GM23248 (cell line): ENCODE data around the gene C1GALT1. TPM values are rescaled to one million over a fixed set of nuclear protein-coding genes. Genes with fewer than 3 reads are reported as not detected.

Experiments
- DNase-seq: peaks from one replicate; pipeline ENCODE4 v3.0.0-alpha.2; 2015
- H2AFZ ChIP-seq: fragments of 200-600 bp; sonication (generic); 2 replicates; pipeline ENCODE4 v1.6.1; 2016; ENCODE audit warnings: antibody characterized with exemption
- H3F3A ChIP-seq: fragments of 200-600 bp; sonication (generic); 2 replicates; pipeline ENCODE4 v1.6.1; 2016; ENCODE audit warnings: mild to moderate bottlenecking, antibody characterized with exemption, mixed run types; ENCODE audit not compliant: insufficient read depth
- H3K27ac ChIP-seq: fragments of 200-600 bp; sonication (generic); 2 replicates; pipeline ENCODE4 v1.5.1; 2016; ENCODE audit warnings: mild to moderate bottlenecking
- H3K27me3 ChIP-seq: fragments of 200-600 bp; sonication (generic); replicated peaks from 2 replicates; pipeline ENCODE4 v1.6.1; 2016; ENCODE audit warnings: mild to moderate bottlenecking; ENCODE audit not compliant: insufficient read depth
- H3K36me3 ChIP-seq: fragments of 200-600 bp; sonication (generic); 2 replicates; pipeline ENCODE4 v1.6.1; 2016; ENCODE audit warnings: low read depth, mild to moderate bottlenecking
- H3K4me1 ChIP-seq: fragments of 200-600 bp; sonication (generic); 2 replicates; pipeline ENCODE4 v1.6.1; 2016; ENCODE audit warnings: mild to moderate bottlenecking; ENCODE audit not compliant: insufficient read depth
- H3K4me2 ChIP-seq: fragments of 200-600 bp; sonication (generic); one replicate; pipeline ENCODE4 v1.6.1; 2016; ENCODE audit warnings: mild to moderate bottlenecking; ENCODE audit not compliant: unreplicated experiment
- H3K4me3 ChIP-seq: fragments of 200-600 bp; sonication (generic); 2 replicates; pipeline ENCODE4 v1.5.1; 2016; ENCODE audit warnings: mild to moderate bottlenecking
- H3K79me2 ChIP-seq: fragments of 200-600 bp; sonication (generic); 2 replicates; pipeline ENCODE4 v1.6.1; 2016; ENCODE audit warnings: mild to moderate bottlenecking; ENCODE audit not compliant: insufficient read depth
- H3K9ac ChIP-seq: fragments of 200-600 bp; sonication (generic); 2 replicates; pipeline ENCODE4 v1.6.1; 2016; ENCODE audit warnings: mild to moderate bottlenecking
- H3K9me2 ChIP-seq: fragments of 200-600 bp; sonication (generic); 2 replicates; pipeline ENCODE4 v1.6.1; 2016; ENCODE audit warnings: mixed run types, mild to moderate bottlenecking, moderate library complexity; ENCODE audit not compliant: insufficient read depth
- H3K9me3 ChIP-seq: fragments of 200-600 bp; sonication (generic); one replicate; pipeline ENCODE4 v1.6.1; 2017; ENCODE audit warnings: low read depth
- H4K20me1 ChIP-seq: fragments of 200-600 bp; sonication (generic); 2 replicates; pipeline ENCODE4 v1.6.0; 2016; ENCODE audit not compliant: insufficient read depth
- EZH2 ChIP-seq: fragments of 200-600 bp; sonication (generic); IDR thresholded peaks from 2 replicates; pipeline ENCODE4 v1.6.1; 2018; ENCODE audit warnings: antibody characterized with exemption, mild to moderate bottlenecking; ENCODE audit not compliant: insufficient read depth, poor library complexity, severe bottlenecking
- EZH2phosphoT487 ChIP-seq: fragments of 200-600 bp; sonication (generic); IDR thresholded peaks from 2 replicates; pipeline ENCODE4 v1.6.1; 2018; ENCODE audit warnings: antibody characterized with exemption, moderate library complexity, mild to moderate bottlenecking, low read depth; ENCODE audit not compliant: insufficient read depth
- WGBS, 2 experiments: methylation state at CpG; one replicate each; pipeline ENCODE4 v1.1.6; 2015 to 2017; ENCODE audit warnings: low lambda C conversion rate in 2 of 2, low coverage in 1 of 2; ENCODE audit errors: missing lambda C conversion rate in 2 of 2; 5-methylcytosine and 5-hydroxymethylcytosine counted together
- in situ Hi-C: fragments of 300-500 bp; cut with MboI; formaldehyde crosslinking; loops from 2 replicates; pipeline ENCODE4 v1.15.0; 2020
- polyA plus RNA-seq: library from polyadenylated mRNA; unstranded; fragments of >200 nt; fragmentation: Nextera tagmentation; extraction: Ambion mirVana; gene quantifications from 2 replicates; pipeline ENCODE4 v1.2.1, GENCODE V29; 2016
- total RNA-seq: library from RNA; depleted of rRNA; stranded (reverse); fragments of >200 nt; shearing (Covaris generic); gene quantifications from 2 replicates; pipeline ENCODE4 v1.2.3, GENCODE V29; 2014

Gene C1GALT1
- total and polyA plus RNA-seq, 2 experiments from 2014 or later: 72.7 to 75.2 TPM

- Histone ChIP-seq H3K79me2 (no peaks in the 10 kb centered on the region), H3K4me1 (peaks cover 4% of the 10 kb centered on the region), H2AFZ (no peak overlapping the region), H3F3A (no peaks in the 10 kb centered on the region), H4K20me1 (no peaks in the 10 kb centered on the region), H3K36me3 (no peaks in the 10 kb centered on the region), H3K4me3 (no peak overlapping the region), H3K9me2 (no peaks in the 10 kb centered on the region), H3K9ac (no peak overlapping the region), H3K27ac (no peak overlapping the region), H3K4me2 (no peak overlapping the region), H3K27me3 (no peaks in the 10 kb centered on the region), H3K9me3 (no peaks in the 10 kb centered on the region)
- DNase-seq: no peak
- TF ChIP-seq EZH2: no peak
- no peak for TF ChIP-seq EZH2phosphoT487
- in situ Hi-C loops: no loop called here
- 39 to 48% methylated on average over 3 of the region's 3 CpGs for WGBS, 2 experiments
Measured at GRCh38 chr7:7276161-7276560, 93.8 kb downstream of the C1GALT1 start.

- no peaks in the 10 kb centered on the region for H3K9me3 ChIP-seq
- no peaks in the 10 kb centered on the region for H3K9me2 ChIP-seq
- no peak overlapping the region for H3K27ac ChIP-seq
- no peaks in the 10 kb centered on the region for H4K20me1 ChIP-seq
- H3K4me2 ChIP-seq: no peak overlapping the region
- no peak for DNase-seq
- H2AFZ ChIP-seq: no peak overlapping the region
- no peaks in the 10 kb centered on the region for H3F3A ChIP-seq
- no peaks in the 10 kb centered on the region for H3K36me3 ChIP-seq
- WGBS, 2 experiments: 48 to 49% methylated on average over 5 of the region's 5 CpGs
- H3K9ac ChIP-seq: no peak overlapping the region
- H3K4me3 ChIP-seq: no peak overlapping the region
- in situ Hi-C loops: no loop called here
- no peaks in the 10 kb centered on the region for H3K4me1 ChIP-seq
- no peaks in the 10 kb centered on the region for H3K27me3 ChIP-seq
- no peaks in the 10 kb centered on the region for H3K79me2 ChIP-seq
- TF ChIP-seq EZH2phosphoT487 (no peak), EZH2 (no peak)
Measured at GRCh38 chr7:7290429-7291122, 108.2 kb downstream of the C1GALT1 start.

GRCh38 chr7:7292085-7292484 is 109.7 kb downstream of the C1GALT1 start:
- no peak overlapping the region for H3K4me3 ChIP-seq
- H3F3A ChIP-seq: no peaks in the 10 kb centered on the region
- WGBS, 2 experiments: 72 to 75% methylated on average over 4 of the region's 4 CpGs
- H4K20me1 ChIP-seq: no peaks in the 10 kb centered on the region
- no peaks in the 10 kb centered on the region for H3K4me1 ChIP-seq
- no peak overlapping the region for H3K9ac ChIP-seq
- H3K9me3 ChIP-seq: no peaks in the 10 kb centered on the region
- H3K36me3 ChIP-seq: no peaks in the 10 kb centered on the region
- no peak for DNase-seq
- H3K27ac ChIP-seq: no peak overlapping the region
- no peaks in the 10 kb centered on the region for H3K79me2 ChIP-seq
- no peaks in the 10 kb centered on the region for H3K9me2 ChIP-seq
- H2AFZ ChIP-seq: no peak overlapping the region
- TF ChIP-seq EZH2 (no peak), EZH2phosphoT487 (no peak)
- in situ Hi-C loops: no loop called here
- H3K27me3 ChIP-seq: no peaks in the 10 kb centered on the region
- H3K4me2 ChIP-seq: no peak overlapping the region

- DNase-seq: no peak
- H4K20me1 ChIP-seq: no peaks in the 10 kb centered on the region
- whole genome bisulfite sequencing, 2 experiments: 48 to 54% methylated on average over 5 of the region's 5 CpGs
Measured at GRCh38 chr7:7292608-7293007, 110.3 kb downstream of the C1GALT1 start.

More at GRCh38 chr7:7292608-7293007, 110.3 kb downstream of the C1GALT1 start:
- Histone ChIP-seq H3K36me3 (no peaks in the 10 kb centered on the region), H3K27ac (no peak overlapping the region), H3K4me2 (no peak overlapping the region), H2AFZ (no peak overlapping the region), H3K79me2 (no peaks in the 10 kb centered on the region), H3K9ac (no peak overlapping the region), H3K9me2 (no peaks in the 10 kb centered on the region), H3F3A (no peaks in the 10 kb centered on the region), H3K27me3 (no peaks in the 10 kb centered on the region), H3K9me3 (no peaks in the 10 kb centered on the region), H3K4me3 (no peak overlapping the region), H3K4me1 (no peaks in the 10 kb centered on the region)
- TF ChIP-seq EZH2: no peak
- in situ Hi-C loops: no loop called here
